Adrenal gland (tissue), 12 donors: ENCODE measurements around the gene ARTN. TPM values are rescaled to one million over a fixed set of nuclear protein-coding genes. Genes with fewer than 3 reads are reported as not detected.

Source experiments
- DNase-seq, 7 donors: peaks; one replicate each; pipeline ENCODE4 v3.0.0-alpha.2; 2019 to 2020
- H3K27ac ChIP-seq, 5 donors: fragments of 200-600 bp; sonication (generic) in 4 of 5; 1 replicate in 3 of 5; 2 replicates in 2 of 5; pipeline versions ENCODE4 v1.5.1 to v1.8.0; 2016 to 2020; ENCODE audit warnings: mild to moderate bottlenecking in 1 of 5
- H3K27me3 ChIP-seq: fragments of 200-600 bp; 2 replicates; pipeline ENCODE4 v1.8.0; 2021
- H3K36me3 ChIP-seq, 2 donors: fragments of 200-600 bp; replicated peaks in 1 of 2; 1 replicate in 1 of 2; 2 replicates in 1 of 2; pipeline versions ENCODE4 v1.5.1 to v1.8.0; 2018 to 2022
- H3K4me1 ChIP-seq, 2 donors: fragments of 200-600 bp; replicated peaks in 1 of 2; 1 replicate in 1 of 2; 2 replicates in 1 of 2; pipeline versions ENCODE4 v1.5.1 to v1.8.0; 2018 to 2021
- H3K4me3 ChIP-seq, 4 donors: fragments of 200-600 bp; sonication (generic) in 3 of 4; one replicate each; pipeline ENCODE4 v1.5.1; 2016 to 2018
- H3K9me3 ChIP-seq, 3 donors: fragments of 200-600 bp; sonication (generic) in 1 of 3; replicated peaks in 1 of 3; 1 replicate in 2 of 3; 2 replicates in 1 of 3; pipeline versions ENCODE4 v1.5.1 to v1.8.0; 2016 to 2021
- CTCF ChIP-seq, 6 experiments: fragments of 450-650 bp in 4 of 6; fragments of 200-600 bp in 2 of 6; sonication (generic) in 1 of 6; IDR thresholded peaks; 1 replicate in 5 of 6; 2 replicates in 1 of 6; pipeline versions ENCODE4 v1.5.1 to v1.8.0; 2016 to 2021; ENCODE audit warnings: antibody characterized with exemption in 6 of 6, mild to moderate bottlenecking in 2 of 6, moderate library complexity in 1 of 6
- POLR2A ChIP-seq, 2 donors: fragments of 450-650 bp; IDR thresholded peaks; one replicate each; pipeline ENCODE4 v1.6.1; 2017; ENCODE audit warnings: antibody characterized with exemption in 2 of 2, mild to moderate bottlenecking in 2 of 2, moderate library complexity in 1 of 2
- WGBS, 4 donors: extraction: QIAGEN DNeasy Blood & Tissue Kit in 2 of 4; methylation state at CpG; one replicate each; pipeline versions ENCODE4 v1.1.5 to v1.1.7; 2013 to 2017; 5-methylcytosine and 5-hydroxymethylcytosine counted together
- intact Hi-C, 2 donors: fragments of 100-400 bp; cut with DNase I; formaldehyde crosslinking; loops; one replicate each; pipeline versions ENCODE4 v1.14.1 to v1.15.0; 2022 to 2023
- polyA plus RNA-seq, 3 donors: library from polyadenylated mRNA; stranded (reverse); fragments of 200-250 nt in 2 of 3; fragments of 350-450 nt in 1 of 3; fragmentation: Illumina TruSeq in 1 of 3; extraction: RNeasy Lipid Tissue Mini Kit (QIAGEN cat#74804) in 1 of 3; gene quantifications; one replicate each; pipeline ENCODE4 v1.2.3, GENCODE V29; 2013 to 2014
- total RNA-seq, 9 donors: library from RNA; depleted of rRNA in 4 of 9; stranded (reverse); fragments of >200 nt in 4 of 9; fragments of 120-200 nt in 1 of 9; fragmentation: NEBNext Ultra II Directional in 1 of 9; extraction: Animal tissue kit (Norgen Biotek cat#: 25700) in 1 of 9; gene quantifications; one replicate each; pipeline versions ENCODE4 v1.1.0 to v1.2.4, GENCODE V29; 2013 to 2023
- donor health status: healthy with polysubstance abuse.
- donor health status: Bipolar disorder and iron deficiency.
- donor health status: DM: yes; HTN: yes; CAD: no.
- donor health status: DM: no; HTN: no; CAD: no.
- donor health status: DM: no; HTN: no; CAD: no.
- donor health status: DM: yes; HTN: yes; CAD: no.

Gene ARTN
- total and polyA plus RNA-seq, 12 donors: 0.23 to 4.9 (median 0.89) TPM; not detected in 1

GRCh38 chr1:43954036-43954435 lies 20.4 kb downstream of the ARTN start:
- H3K4me1 ChIP-seq: peaks cover 0 to 10% of the 10 kb centered on the region in 2 donors
- H3K27ac ChIP-seq: no peak overlapping the region
- no peak overlapping the region for H3K4me3 ChIP-seq
- H3K27me3 ChIP-seq: no peaks in the 10 kb centered on the region
- H3K36me3 ChIP-seq: peaks cover 0 to 34% of the 10 kb centered on the region in 2 donors
- TF ChIP-seq CTCF (IDR thresholded peaks at IDR 0.05) (no peak), POLR2A (IDR thresholded peaks at IDR 0.05) (no peak)
- intact Hi-C loops: no loop called here
- no peak for DNase-seq
- no peaks in the 10 kb centered on the region for H3K9me3 ChIP-seq
- WGBS, 4 donors: 57 to 70% (median 64%) methylated on average over 4 to 5 of the region's 5 CpGs

GRCh38 chr1:43956234-43956633 lies 22.6 kb downstream of the ARTN start:
- intact Hi-C loops: no loop called here
- 94 to 100% (median 97%) methylated on average over 7 to 8 of the region's 8 CpGs for WGBS, 4 donors
- no peak overlapping the region for H3K4me3 ChIP-seq
- H3K4me1 ChIP-seq: peaks cover 0 to 10% of the 10 kb centered on the region in 2 donors
- peaks cover 0 to 47% of the 10 kb centered on the region in 2 donors for H3K36me3 ChIP-seq
- no peaks in the 10 kb centered on the region for H3K27me3 ChIP-seq
- no peaks in the 10 kb centered on the region for H3K9me3 ChIP-seq
- H3K27ac ChIP-seq: no peak overlapping the region
- TF ChIP-seq POLR2A (IDR thresholded peaks at IDR 0.05) (no peak), CTCF (IDR thresholded peaks at IDR 0.05) (no peak)
- DNase-seq: no peak

GRCh38 chr1:43957407-43958040 lies 23.9 kb downstream of the ARTN start:
- WGBS, 4 donors: 89 to 92% (median 92%) methylated on average over 5 to 7 of the region's 7 CpGs
- H3K27ac ChIP-seq: no peak overlapping the region
- H3K27me3 ChIP-seq: no peaks in the 10 kb centered on the region
- TF ChIP-seq POLR2A (IDR thresholded peaks at IDR 0.05): no peak
- no peak for TF ChIP-seq CTCF (IDR thresholded peaks at IDR 0.05)
- H3K36me3 ChIP-seq: peaks cover 0 to 60% of the 10 kb centered on the region in 2 donors
- DNase-seq: no peak
- H3K4me3 ChIP-seq: no peak overlapping the region
- intact Hi-C loops: no loop called here
- H3K4me1 ChIP-seq: peaks cover 0 to 7% of the 10 kb centered on the region in 2 donors
- H3K9me3 ChIP-seq: no peaks in the 10 kb centered on the region

GRCh38 chr1:43958351-43959255 lies 25.0 kb downstream of the ARTN start:
- H3K36me3 ChIP-seq: peaks cover 0 to 62% of the 10 kb centered on the region in 2 donors
- intact Hi-C loops: no loop called here
- no peak for TF ChIP-seq CTCF (IDR thresholded peaks at IDR 0.05)
- no peak for TF ChIP-seq POLR2A (IDR thresholded peaks at IDR 0.05)
- no peak overlapping the region for H3K4me3 ChIP-seq
- H3K9me3 ChIP-seq: no peaks in the 10 kb centered on the region
- H3K27me3 ChIP-seq: no peaks in the 10 kb centered on the region
- no peak for DNase-seq
- H3K27ac ChIP-seq: no peak overlapping the region
- 84 to 87% (median 86%) methylated on average over 8 to 9 of the region's 9 CpGs for WGBS, 4 donors
- H3K4me1 ChIP-seq: peaks cover 0 to 4% of the 10 kb centered on the region in 2 donors
